Measurements from ENCODE around the gene FAXDC2.

GRCh38 chr5:154861946-154862345 is 11.5 kb upstream of the FAXDC2 start:
- TF ChIP-seq DPF2 (CRISPR knock-in tag; IDR thresholded peaks at IDR 0.05; ENCODE audit: borderline replicate concordance, low read depth) = no peak
- no peak for TF ChIP-seq ASH2L (IDR thresholded peaks at IDR 0.05; ENCODE audit: insufficient read length, low read depth, low read length)
- TF ChIP-seq ZNF234 (CRISPR knock-in tag; conservative IDR thresholded peaks at IDR 0.05) = no peak
- TF ChIP-seq RBAK (CRISPR knock-in tag; IDR thresholded peaks at IDR 0.05) = no peak
- TF ChIP-seq ZNF335 (CRISPR knock-in tag; IDR thresholded peaks at IDR 0.05) = no peak
- TF ChIP-seq ZMYM2 (CRISPR knock-in tag; IDR thresholded peaks at IDR 0.05) = no peak
- TF ChIP-seq ZNF18 (CRISPR knock-in tag; IDR thresholded peaks at IDR 0.05; ENCODE audit: insufficient replicate concordance) = no peak
- TF ChIP-seq JUN (CRISPR knock-in tag; IDR thresholded peaks at IDR 0.05) = no peak
- TF ChIP-seq CTCF (CRISPR knock-in tag; IDR thresholded peaks at IDR 0.05) = no peak
- TF ChIP-seq TAF1 (CRISPR knock-in tag; IDR thresholded peaks at IDR 0.05) = no peak

Data from HepG2 (cell line).